Lower leg skin (tissue), 3 donors: ENCODE data around the gene SEMA3A.

ENCODE experiments used
- CTCF ChIP-seq, 3 donors: fragments of 450-650 bp; IDR thresholded peaks; one replicate each; pipeline ENCODE4 v1.5.1; 2016; ENCODE audit warnings: antibody characterized with exemption in 3 of 3, mild to moderate bottlenecking in 3 of 3, moderate library complexity in 2 of 3
- POLR2A ChIP-seq, 2 donors: fragments of 450-650 bp; IDR thresholded peaks; one replicate each; pipeline ENCODE4 v1.6.1; 2016 to 2017; ENCODE audit warnings: antibody characterized with exemption in 2 of 2, mild to moderate bottlenecking in 1 of 2, moderate library complexity in 1 of 2

GRCh38 chr7:84022009-84022408 lies 172.6 kb downstream of the SEMA3A start:
- no peak for TF ChIP-seq CTCF (IDR thresholded peaks at IDR 0.05)
- TF ChIP-seq POLR2A (IDR thresholded peaks at IDR 0.05) = no peak
